ENCODE results near the gene FBXL16.

- TF ChIP-seq CTCF (conservative IDR thresholded peaks at IDR 0.05; ENCODE audit: low read length): no peak
- no peak for TF ChIP-seq EZH2phosphoT487 (IDR thresholded peaks at IDR 0.05; ENCODE audit: borderline replicate concordance)
Observed at GRCh38 chr16:746637-747036, 41.0 kb upstream of the FBXL16 start.

All from Loucy (cell line).